Astrocyte (in vitro differentiated cells and primary cell): ENCODE measurements around the gene SMAP2. TPM values are rescaled to one million over a fixed set of nuclear protein-coding genes. Genes with fewer than 3 reads are reported as not detected.

Source experiments
- DNase-seq: peaks from one replicate; pipeline ENCODE4 v3.0.0-alpha.2; 2010; ENCODE audit warnings: low read depth
- FAIRE-seq: peaks from 2 replicates; lab custom pipeline; 2011; peaks lifted over from hg19 to GRCh38; lab: Jason Lieb, UNC
- H2AFZ ChIP-seq: 2 replicates; pipeline ENCODE4 v1.6.0; 2012; ENCODE audit warnings: low read depth, low read length, inconsistent platforms
- H3K27ac ChIP-seq: 2 replicates; pipeline ENCODE4 v1.5.1; 2011; ENCODE audit warnings: low read depth, low read length, inconsistent platforms
- H3K27me3 ChIP-seq: 2 replicates; pipeline ENCODE4 v1.6.0; 2011; ENCODE audit warnings: low read length, inconsistent platforms; ENCODE audit not compliant: insufficient read depth
- H3K36me3 ChIP-seq: 2 replicates; pipeline ENCODE4 v1.5.1; 2011; ENCODE audit warnings: low read length, inconsistent platforms; ENCODE audit not compliant: insufficient read depth
- H3K4me1 ChIP-seq: 2 replicates; pipeline ENCODE4 v1.5.1; 2011; ENCODE audit warnings: low read length, inconsistent platforms; ENCODE audit not compliant: insufficient read depth
- H3K4me2 ChIP-seq: 2 replicates; pipeline ENCODE4 v1.6.0; 2012; ENCODE audit warnings: low read length, inconsistent platforms
- H3K4me3 ChIP-seq: 2 replicates; pipeline ENCODE4 v1.5.1; 2011; ENCODE audit warnings: low read depth, mild to moderate bottlenecking, low read length, inconsistent platforms; ENCODE audit not compliant: insufficient read depth
- H3K79me2 ChIP-seq: 2 replicates; pipeline ENCODE4 v1.6.0; 2012; ENCODE audit warnings: mild to moderate bottlenecking, low read length, inconsistent platforms; ENCODE audit not compliant: insufficient read depth
- H3K9ac ChIP-seq: 2 replicates; pipeline ENCODE4 v1.6.0; 2012; ENCODE audit warnings: mild to moderate bottlenecking, low read length, inconsistent platforms
- H3K9me3 ChIP-seq: 2 replicates; pipeline ENCODE4 v1.5.1; 2012; ENCODE audit warnings: low read depth, mild to moderate bottlenecking, low read length, inconsistent platforms; ENCODE audit not compliant: insufficient read depth
- H4K20me1 ChIP-seq: 2 replicates; pipeline ENCODE4 v1.6.0; 2012; ENCODE audit warnings: low read length, inconsistent platforms; ENCODE audit not compliant: insufficient read depth
- H3K27ac Mint-ChIP-seq: one replicate; pipeline ENCODE4 v1.8.0; 2021; ENCODE audit warnings: mild to moderate bottlenecking, mixed read lengths; ENCODE audit not compliant: unreplicated experiment
- H3K27me3 Mint-ChIP-seq: one replicate; pipeline ENCODE4 v1.8.0; 2021; ENCODE audit warnings: low read depth, mixed read lengths; ENCODE audit not compliant: unreplicated experiment
- H3K36me3 Mint-ChIP-seq: one replicate; pipeline ENCODE4 v1.8.0; 2021; ENCODE audit warnings: low read depth, mixed read lengths; ENCODE audit not compliant: unreplicated experiment
- H3K4me1 Mint-ChIP-seq: one replicate; pipeline ENCODE4 v1.8.0; 2021; ENCODE audit warnings: low read depth, mixed read lengths; ENCODE audit not compliant: unreplicated experiment
- H3K4me3 Mint-ChIP-seq: one replicate; pipeline ENCODE4 v1.8.0; 2021; ENCODE audit warnings: mild to moderate bottlenecking, moderate library complexity, mixed read lengths; ENCODE audit not compliant: unreplicated experiment
- H3K9me3 Mint-ChIP-seq: one replicate; pipeline ENCODE4 v1.8.0; 2021; ENCODE audit warnings: mild to moderate bottlenecking, mixed read lengths; ENCODE audit not compliant: unreplicated experiment
- CTCF ChIP-seq: IDR thresholded peaks from 2 replicates; pipeline ENCODE4 v1.5.1; 2011; ENCODE audit warnings: low read depth, mild to moderate bottlenecking, inconsistent platforms, low read length, moderate library complexity; ENCODE audit not compliant: insufficient read depth
- EZH2 ChIP-seq: IDR thresholded peaks from 2 replicates; pipeline ENCODE4 v1.6.1; 2012; ENCODE audit warnings: mild to moderate bottlenecking, low read length, inconsistent platforms; ENCODE audit not compliant: insufficient read depth
- total RNA-seq: library from RNA; stranded (reverse); gene quantifications from 2 replicates; pipeline ENCODE4 v1.2.1, GENCODE V29; 2021

SMAP2 gene
- total RNA-seq, 1 donor from 2014 or later = 16.8 TPM

DNA sequence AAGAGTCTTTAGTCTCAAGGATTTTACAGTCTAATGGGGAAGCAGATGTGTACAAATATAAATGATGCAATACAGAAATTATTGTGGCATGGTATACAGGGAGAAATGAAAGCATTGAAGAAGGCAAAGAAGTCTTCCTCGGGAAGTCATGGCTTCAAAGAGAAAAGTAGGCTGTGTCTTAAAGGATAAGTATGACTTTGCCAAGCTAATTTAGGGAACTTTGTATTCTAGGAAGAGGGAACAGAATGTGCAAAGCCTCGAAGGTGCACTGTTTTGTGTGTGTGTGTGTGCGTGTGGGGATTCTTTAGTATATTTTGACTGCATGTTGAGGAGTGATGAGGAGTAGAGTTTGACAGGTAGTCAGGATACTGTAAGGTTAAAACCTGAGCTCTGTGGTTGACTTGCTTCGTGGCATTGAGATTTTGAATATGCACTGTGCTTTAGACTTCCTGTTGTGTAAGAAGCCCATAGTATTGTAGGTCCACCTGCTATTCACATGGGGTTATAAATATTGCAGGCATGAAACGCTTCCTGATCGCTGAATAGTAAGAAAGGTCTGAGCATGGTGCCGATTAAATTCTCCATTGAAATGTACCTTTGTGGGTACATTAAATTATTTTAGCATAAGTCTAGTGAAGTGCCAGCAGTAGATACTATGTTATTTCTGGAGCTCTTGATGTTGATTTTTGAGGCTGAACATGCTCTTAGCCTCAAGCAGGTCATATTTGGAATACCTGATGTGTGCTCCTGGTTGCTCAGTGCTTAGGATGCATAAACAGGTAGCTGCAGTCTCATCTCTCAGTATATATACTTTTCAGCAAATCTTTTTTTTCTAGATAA, 8.0 kb downstream of the SMAP2 start:
- peak overlapping the region; percentile 6 for H3K27ac Mint-ChIP-seq
- Histone ChIP-seq H3K4me2 (no peak overlapping the region), H3K9ac (no peak overlapping the region), H4K20me1 (peaks cover 46% of the 10 kb centered on the region), H3K4me3 (no peak overlapping the region), H2AFZ (no peak overlapping the region), H3K4me1 (peaks cover 10% of the 10 kb centered on the region), H3K27me3 (no peaks in the 10 kb centered on the region), H3K79me2 (peaks cover 82% of the 10 kb centered on the region), H3K36me3 (no peaks in the 10 kb centered on the region), H3K9me3 (no peaks in the 10 kb centered on the region), H3K27ac (no peak overlapping the region)
- no peaks in the 10 kb centered on the region for H3K9me3 Mint-ChIP-seq
- TF ChIP-seq CTCF = no peak
- TF ChIP-seq EZH2 = no peak
- peaks cover 2% of the 10 kb centered on the region for H3K36me3 Mint-ChIP-seq
- no peaks in the 10 kb centered on the region for H3K27me3 Mint-ChIP-seq
- no peak overlapping the region for H3K4me3 Mint-ChIP-seq
- FAIRE-seq (no peak), DNase-seq (no peak)
- H3K4me1 Mint-ChIP-seq = peaks cover 39% of the 10 kb centered on the region

DNA sequence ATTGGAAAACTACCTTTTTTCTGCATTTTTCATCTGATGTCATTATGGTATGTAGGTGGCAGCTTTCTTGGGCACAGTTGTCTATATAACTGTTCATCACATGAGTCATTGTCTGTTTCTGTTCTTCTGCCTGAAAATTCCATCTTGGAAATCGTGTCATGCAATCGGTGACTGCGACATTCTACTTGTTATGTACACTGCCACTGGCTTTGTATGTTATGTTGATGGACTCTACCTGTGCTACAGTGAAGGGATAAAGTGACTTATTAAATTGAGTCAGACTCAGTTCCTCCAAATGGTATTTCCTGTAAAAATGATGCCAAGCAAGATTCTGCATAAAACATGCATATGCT, 8.6 kb downstream of the SMAP2 start:
- H2AFZ ChIP-seq = no peak overlapping the region
- H3K9me3 ChIP-seq = no peaks in the 10 kb centered on the region
- Mint-ChIP-seq H3K9me3 (no peaks in the 10 kb centered on the region), H3K27ac (peak overlapping the region; percentile 6), H3K4me1 (peaks cover 39% of the 10 kb centered on the region), H3K27me3 (no peaks in the 10 kb centered on the region), H3K4me3 (no peak overlapping the region), H3K36me3 (peaks cover 2% of the 10 kb centered on the region)
- no peak for DNase-seq
- no peak overlapping the region for H3K4me3 ChIP-seq
- H3K4me1 ChIP-seq = peaks cover 10% of the 10 kb centered on the region
- no peak overlapping the region for H3K9ac ChIP-seq
- no peak for TF ChIP-seq EZH2
- TF ChIP-seq CTCF = no peak
- H3K4me2 ChIP-seq = no peak overlapping the region
- H3K27ac ChIP-seq = no peak overlapping the region
- FAIRE-seq = peak; percentile 55
- H4K20me1 ChIP-seq = peaks cover 49% of the 10 kb centered on the region
- no peaks in the 10 kb centered on the region for H3K36me3 ChIP-seq
- peaks cover 79% of the 10 kb centered on the region for H3K79me2 ChIP-seq
- no peaks in the 10 kb centered on the region for H3K27me3 ChIP-seq

DNA sequence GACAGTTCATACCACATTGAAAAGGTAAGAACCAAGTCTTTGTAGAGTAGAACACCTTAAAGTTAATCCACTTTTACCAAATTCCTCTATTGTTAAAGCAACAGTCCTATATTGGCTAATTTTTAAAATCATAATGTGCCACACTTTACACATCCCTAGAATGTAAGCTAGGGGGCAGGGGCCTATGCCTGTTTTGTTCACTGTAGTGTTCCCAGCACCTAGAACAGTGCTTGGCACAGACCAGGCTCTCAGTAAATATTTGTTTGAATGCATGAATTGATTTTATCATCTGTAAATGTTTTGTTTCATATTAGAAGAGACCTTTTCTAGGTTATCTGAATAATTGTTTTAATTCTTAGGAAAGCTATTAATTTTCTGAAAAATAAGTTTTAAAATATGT, 9.1 kb downstream of the SMAP2 start:
- H2AFZ ChIP-seq = no peak overlapping the region
- no peak overlapping the region for H3K4me2 ChIP-seq
- peaks cover 39% of the 10 kb centered on the region for H3K4me1 Mint-ChIP-seq
- peaks cover 10% of the 10 kb centered on the region for H3K4me1 ChIP-seq
- H3K36me3 Mint-ChIP-seq = peaks cover 2% of the 10 kb centered on the region
- no peak overlapping the region for H3K4me3 ChIP-seq
- TF ChIP-seq EZH2 (no peak), CTCF (no peak)
- no peaks in the 10 kb centered on the region for H3K9me3 ChIP-seq
- no peak for FAIRE-seq
- no peaks in the 10 kb centered on the region for H3K27me3 ChIP-seq
- H3K4me3 Mint-ChIP-seq = no peak overlapping the region
- H3K27ac ChIP-seq = peak overlapping the region; percentile 36
- DNase-seq = no peak
- no peaks in the 10 kb centered on the region for H3K9me3 Mint-ChIP-seq
- H3K27me3 Mint-ChIP-seq = no peaks in the 10 kb centered on the region
- H3K79me2 ChIP-seq = peaks cover 74% of the 10 kb centered on the region
- H4K20me1 ChIP-seq = peaks cover 49% of the 10 kb centered on the region
- no peaks in the 10 kb centered on the region for H3K36me3 ChIP-seq
- H3K9ac ChIP-seq = no peak overlapping the region
- no peak overlapping the region for H3K27ac Mint-ChIP-seq
